Activated CD4-positive, CD25-positive, alpha-beta regulatory T cell treated with anti-CD3 and anti-CD28 coated beads, Interleukin-2, amount 50 U/mL, for 72 hours (primary cell): ENCODE data around the gene SYNRG.
"Not testable (repeated sequence)": the region's sequence is repeated elsewhere in the genome, so short reads cannot be mapped to it uniquely, and the experiment has no call there.

Source experiments
- DNase-seq: peaks from one replicate; pipeline ENCODE4 v3.0.0; 2021

SYNRG gene

GRCh38 chr17:37535906-37536305 is 73.3 kb downstream of the SYNRG start:
- no peak for DNase-seq

GRCh38 chr17:37532756-37533155 is 76.5 kb downstream of the SYNRG start:
- DNase-seq = no peak

GRCh38 chr17:37530420-37530819 is 78.8 kb downstream of the SYNRG start:
- DNase-seq = no peak

- DNase-seq = no peak
These were observed 81.9 kb downstream of the SYNRG start for GRCh38 chr17:37527249-37527851.

- DNase-seq = no peak
These were observed 85.5 kb downstream of the SYNRG start for GRCh38 chr17:37523715-37524219.

GRCh38 chr17:37521821-37522220 is 87.4 kb downstream of the SYNRG start:
- no peak for DNase-seq

- DNase-seq = no peak
These were observed 89.0 kb downstream of the SYNRG start for GRCh38 chr17:37520174-37520573.

- no peak for DNase-seq
These were observed 89.8 kb downstream of the SYNRG start for GRCh38 chr17:37519251-37519985.

GRCh38 chr17:37518826-37519225 is 90.4 kb downstream of the SYNRG start:
- no peak for DNase-seq

GRCh38 chr17:37517881-37518280 is 91.3 kb downstream of the SYNRG start:
- no peak for DNase-seq

GRCh38 chr17:37516127-37516571 is 93.1 kb downstream of the SYNRG start:
- DNase-seq = no peak

- no peak for DNase-seq
These were observed 95.5 kb downstream of the SYNRG start for GRCh38 chr17:37513711-37514110.

GRCh38 chr17:37512442-37513068 is 96.7 kb downstream of the SYNRG start:
- DNase-seq = no peak

GRCh38 chr17:37511642-37512041 is 97.6 kb downstream of the SYNRG start:
- not testable (repeated sequence) for DNase-seq

- no peak for DNase-seq
These were observed 99.2 kb downstream of the SYNRG start for GRCh38 chr17:37510056-37510455.

GRCh38 chr17:37507111-37507510 is 102.1 kb downstream of the SYNRG start:
- no peak for DNase-seq

GRCh38 chr17:37506678-37507077 is 102.5 kb downstream of the SYNRG start:
- no peak for DNase-seq

GRCh38 chr17:37505333-37505732 is 103.9 kb downstream of the SYNRG start:
- DNase-seq = no peak

- DNase-seq = no peak
These were observed 106.1 kb downstream of the SYNRG start for GRCh38 chr17:37503148-37503547.

- DNase-seq = no peak
These were observed 106.9 kb downstream of the SYNRG start for GRCh38 chr17:37502009-37502936.

- DNase-seq = no peak
These were observed 108.8 kb downstream of the SYNRG start for GRCh38 chr17:37500378-37500777.

GRCh38 chr17:37494971-37495370 is 114.2 kb downstream of the SYNRG start:
- no peak for DNase-seq

GRCh38 chr17:37494401-37494831 is 114.8 kb downstream of the SYNRG start:
- no peak for DNase-seq
